Hepatic stellate cell (primary cell): ENCODE results near the gene METTL23.
"Not testable (repeated sequence)": the region's sequence is repeated elsewhere in the genome, so short reads cannot be mapped to it uniquely, and the experiment has no call there.

ENCODE experiments used
- DNase-seq: peaks from one replicate; pipeline ENCODE4 v3.0.0; 2011; ENCODE audit warnings: low spot score

Gene METTL23

DNA sequence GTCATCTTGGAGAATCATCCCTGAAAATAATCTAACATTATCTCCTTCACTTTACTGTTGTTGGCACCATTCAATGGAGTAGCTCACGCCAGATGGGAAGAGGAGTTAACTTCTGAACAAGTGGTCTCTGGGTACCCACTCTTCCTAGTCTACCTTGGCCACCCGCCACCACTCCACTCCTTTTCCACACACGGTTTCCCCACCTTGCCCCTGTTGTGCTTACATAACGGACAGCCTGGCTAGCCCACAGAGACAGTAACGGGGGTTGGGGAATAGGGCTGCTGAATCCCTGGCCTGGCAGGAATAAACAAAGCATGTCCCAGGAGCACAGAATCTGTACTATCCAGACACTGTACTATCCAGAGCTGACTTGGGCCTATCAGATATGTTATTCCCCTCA, 12.3 kb upstream of the METTL23 start:
- no peak for DNase-seq

DNA sequence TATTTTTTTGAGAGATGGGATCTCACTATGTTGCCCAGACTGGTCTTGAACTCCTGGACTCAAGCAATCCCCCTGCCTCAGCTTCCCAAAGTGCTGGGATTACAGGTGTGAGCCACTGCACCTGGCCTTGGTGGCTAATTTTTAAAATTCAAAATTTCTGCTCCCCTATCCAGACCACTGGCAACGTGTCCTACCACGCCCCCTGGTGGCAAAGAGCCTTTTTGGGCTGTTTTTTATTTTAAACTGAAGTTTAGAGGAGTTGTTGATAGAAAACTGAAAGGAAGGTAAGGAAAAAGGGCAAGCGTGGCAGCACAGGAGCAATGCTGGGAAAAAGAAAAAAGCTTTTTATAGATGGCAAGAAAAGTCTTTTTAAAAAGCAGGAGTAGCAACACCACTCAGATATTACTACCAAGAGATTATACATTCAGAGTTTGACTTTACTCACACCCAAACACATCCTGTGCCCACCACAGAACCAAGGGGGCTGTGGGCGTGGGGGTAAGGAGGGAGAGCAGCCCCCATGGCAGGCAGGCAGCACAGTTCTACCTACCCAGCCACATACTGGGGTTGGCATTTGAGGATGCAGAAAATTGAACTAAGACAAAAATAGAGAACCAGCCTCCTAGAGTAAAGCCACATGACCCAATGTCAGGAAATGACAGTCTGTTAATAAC, 11.7 kb upstream of the METTL23 start:
- peak; percentile 38 for DNase-seq

DNA sequence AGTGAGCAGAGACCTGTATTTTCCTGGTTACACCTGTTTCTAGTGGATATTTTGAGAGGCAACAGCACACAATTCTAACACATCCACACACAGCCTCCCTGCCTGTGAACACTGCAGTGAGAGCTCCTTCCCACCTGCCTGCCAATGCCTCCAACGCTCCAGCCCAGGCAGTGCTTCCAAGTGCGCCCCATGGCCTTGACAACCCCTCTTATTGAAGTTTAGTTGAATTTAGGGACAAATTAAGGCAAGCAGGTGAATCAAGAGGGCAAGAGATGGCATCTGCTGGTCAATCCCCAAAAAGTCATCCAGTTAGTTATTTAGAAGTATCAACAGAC, 11.2 kb upstream of the METTL23 start:
- no peak for DNase-seq

DNA sequence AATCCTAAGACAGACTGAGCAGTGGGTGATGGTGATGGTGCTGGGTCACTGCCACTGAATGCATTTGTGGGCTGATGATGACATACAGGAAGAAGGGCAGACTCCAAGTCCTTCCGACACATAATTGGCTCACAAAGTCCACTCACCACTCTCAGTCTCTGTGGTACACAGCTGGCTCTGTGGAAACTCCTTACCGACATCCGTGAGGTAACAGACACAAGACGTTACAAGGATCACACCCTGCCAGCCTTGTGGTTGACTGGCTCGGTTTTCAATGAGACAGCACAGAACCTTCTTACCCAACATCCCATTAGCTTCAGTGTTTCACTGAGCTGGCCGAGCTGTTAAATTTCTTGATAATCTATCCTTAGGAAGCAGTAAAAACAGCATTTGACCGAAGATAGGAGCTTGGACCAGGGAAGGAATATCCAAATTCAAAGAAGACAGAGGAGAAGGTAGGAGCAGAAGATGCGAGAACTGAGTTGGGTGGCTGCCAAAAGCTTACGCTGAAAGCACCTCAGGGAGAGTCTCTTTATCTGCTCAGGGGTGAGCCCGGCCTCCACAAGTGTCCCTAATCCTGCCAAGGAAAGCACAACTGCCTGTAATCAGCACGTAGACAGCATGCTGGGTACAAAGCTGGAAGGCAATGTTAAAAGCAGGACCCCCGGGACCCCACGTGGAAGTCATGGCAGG, 10.3 kb upstream of the METTL23 start:
- DNase-seq: peak; percentile 86

DNA sequence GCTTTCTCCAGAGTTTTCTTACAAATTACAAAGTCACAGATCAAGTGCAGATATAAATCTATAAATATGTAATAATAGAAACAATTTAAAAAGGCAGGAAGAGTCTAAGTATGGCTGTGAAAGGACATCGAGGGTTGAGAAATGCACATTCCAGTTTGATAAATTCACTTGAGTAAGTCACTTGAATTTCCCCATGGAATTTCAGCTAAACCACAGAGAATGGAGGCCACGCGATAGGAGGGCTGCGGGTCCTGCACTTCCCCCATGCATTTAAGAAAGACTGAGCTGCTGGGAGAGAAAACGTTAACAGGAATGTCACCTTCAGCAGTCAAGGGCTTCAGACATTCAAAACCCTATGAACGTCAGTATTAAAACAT, 9.8 kb upstream of the METTL23 start:
- DNase-seq: peak; percentile 88

DNA sequence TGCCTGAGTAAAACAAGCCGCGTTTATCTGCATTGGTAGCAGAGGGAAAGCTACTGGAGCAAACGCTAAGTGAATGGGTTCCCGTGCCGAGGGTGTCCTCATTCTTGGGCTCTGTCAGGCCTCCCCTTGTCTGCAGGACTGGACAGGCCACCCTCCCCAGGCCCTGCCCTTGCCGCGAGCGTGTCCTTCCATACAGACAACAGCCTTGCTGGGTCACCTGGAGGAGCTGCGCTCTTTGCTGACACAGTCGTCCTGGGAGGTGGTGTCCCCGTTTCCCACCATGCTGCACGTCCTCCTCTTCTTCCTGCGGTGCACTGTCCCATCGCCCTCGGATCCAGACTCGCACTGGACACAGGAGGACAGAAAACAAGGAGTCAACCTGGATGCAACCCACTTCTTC, 8.1 kb upstream of the METTL23 start:
- DNase-seq: no peak

DNA sequence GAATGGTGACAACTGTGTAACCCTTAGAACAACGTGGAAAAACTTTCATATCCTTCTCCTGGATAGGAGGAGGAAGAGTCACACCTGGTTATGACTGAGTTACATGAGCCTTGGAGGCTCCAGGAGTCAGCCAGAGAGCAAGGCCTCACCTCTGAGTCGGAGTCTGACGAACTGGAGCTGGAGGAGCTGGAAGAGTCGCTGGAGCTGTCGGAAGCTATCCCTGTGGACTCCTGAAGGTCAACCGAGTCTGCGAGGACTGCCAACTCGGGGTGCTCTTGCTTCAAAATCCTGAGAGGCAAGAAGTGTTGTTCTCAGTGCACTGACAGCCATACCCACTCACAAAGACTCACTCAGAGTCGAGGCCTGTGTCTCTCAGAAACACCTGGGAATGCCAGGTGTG, 6.4 kb upstream of the METTL23 start:
- no peak for DNase-seq

DNA sequence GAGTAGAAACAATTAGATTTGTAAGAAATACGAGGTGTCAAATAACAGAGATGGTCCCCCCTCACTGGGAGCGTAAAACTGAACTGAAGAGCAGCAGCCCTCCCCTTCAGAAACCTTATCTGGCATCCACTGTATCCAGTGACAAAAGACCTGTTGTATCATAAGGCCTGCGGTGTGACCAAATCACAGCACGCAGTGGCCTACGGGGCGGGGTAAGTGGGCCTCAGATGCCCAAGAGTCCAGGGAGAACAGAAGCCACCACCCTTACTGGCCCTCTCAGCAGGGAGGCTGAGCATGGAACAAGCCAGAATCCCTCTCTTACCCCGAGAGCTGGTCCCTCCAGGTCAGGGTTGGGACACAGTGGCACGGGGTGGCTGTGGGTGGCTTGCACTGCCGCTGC, 5.7 kb upstream of the METTL23 start:
- no peak for DNase-seq

DNA sequence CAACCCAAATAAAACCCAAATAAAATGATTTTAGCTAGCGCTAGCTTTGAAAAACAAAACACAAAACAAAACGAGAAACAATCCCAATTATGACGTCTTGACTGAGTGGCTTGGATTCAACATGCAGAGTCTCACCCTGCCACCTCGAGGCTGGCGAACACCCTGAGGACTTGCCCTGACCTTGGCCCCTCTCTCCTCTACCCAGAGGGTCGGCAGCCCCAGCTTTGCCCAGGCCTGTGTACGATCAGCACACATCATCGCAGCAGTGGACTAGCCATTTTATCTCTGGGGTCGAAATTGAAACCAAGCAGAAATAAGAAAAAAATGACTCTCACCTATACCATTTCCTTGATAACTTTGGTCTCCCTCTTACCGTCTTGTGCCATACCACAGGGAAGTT, 5.2 kb upstream of the METTL23 start:
- DNase-seq: no peak

DNA sequence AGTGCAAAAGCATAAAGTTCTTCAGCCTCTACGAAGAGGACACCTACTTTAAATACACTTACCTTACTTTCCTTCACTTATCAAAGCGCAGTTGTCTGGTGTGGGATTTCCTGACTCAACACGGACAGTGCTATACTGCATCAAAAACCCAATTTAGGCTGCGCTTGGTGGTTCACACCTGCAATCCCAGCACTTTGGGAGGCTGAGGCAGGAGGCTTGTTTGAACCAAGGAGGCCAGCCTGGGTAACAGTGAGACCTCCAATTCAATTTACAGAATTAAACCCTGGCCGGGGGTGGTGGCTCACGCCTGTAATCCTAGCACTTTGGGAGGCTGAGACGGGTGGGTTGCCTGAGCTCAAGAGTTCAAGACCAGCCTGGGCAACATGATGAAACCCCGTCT, 4.4 kb upstream of the METTL23 start:
- DNase-seq: no peak

DNA sequence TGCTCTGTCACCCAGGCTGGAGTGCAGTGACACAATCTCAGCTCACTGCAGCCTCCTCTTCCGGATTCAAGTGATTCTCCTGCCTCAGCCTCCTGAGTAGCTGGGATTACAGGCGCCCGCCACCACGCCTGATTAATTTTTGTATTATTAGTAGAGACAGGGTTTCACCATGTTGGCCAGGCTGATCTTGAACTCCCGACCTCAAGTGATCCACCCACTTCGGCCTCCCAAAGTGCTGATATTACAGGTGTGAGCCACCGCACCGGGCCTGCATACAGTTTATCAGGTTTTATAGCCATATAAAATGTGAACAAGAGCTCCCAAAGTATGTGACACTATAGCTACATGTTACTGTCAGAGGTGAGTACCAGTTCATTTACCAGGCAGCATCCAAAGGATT, 3.7 kb upstream of the METTL23 start:
- not testable (repeated sequence) for DNase-seq

DNA sequence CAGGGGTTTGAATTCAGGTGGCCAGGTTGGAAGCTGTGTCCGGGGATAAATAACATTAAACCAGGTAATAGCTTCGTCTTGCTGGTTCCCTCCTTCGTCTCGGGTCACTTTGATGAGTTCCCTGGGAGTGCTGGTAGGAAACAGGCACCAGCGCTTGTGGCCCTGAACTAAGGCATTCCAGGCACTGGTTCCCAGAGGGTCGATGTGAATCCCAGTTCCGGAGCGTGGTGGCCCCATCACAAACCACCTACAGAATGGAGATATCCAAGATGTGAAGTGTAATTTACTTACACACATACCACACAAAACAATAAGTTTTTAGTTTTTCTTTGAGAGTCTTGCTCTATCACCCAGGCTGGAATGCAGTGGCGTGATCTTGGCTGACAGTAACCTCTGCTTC, 2.8 kb upstream of the METTL23 start:
- DNase-seq: no peak

DNA sequence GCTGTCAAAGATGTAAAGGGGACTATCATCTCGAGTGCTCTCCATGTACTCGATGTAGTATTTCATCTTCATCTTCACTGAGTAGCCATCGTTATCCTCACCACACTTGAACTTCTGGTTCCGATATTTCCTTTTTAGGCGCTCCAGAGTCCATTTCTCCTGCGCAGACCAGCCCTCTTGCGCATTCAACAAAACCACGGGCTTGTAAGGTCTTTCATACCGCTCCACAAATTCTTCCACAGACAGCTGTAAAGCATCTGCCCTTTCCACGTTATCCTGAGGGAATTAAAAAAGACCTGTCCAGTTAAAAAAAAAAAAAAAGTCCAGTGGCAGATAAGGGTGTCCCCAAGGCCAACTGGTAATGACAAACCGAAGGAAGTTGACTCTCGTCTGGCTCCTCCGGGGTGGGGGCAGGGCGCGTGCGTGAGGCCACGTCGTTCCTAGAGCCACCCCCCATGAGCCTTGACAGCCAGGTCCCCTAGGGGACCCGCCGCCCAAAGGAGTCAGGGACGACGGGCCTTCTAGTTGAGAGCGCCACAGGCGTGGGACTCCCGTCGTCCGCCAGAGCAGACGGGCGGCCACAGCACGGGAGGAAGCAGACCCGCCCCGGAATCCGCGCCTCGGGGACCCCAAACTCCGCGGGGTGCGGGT, 934 bp upstream of the METTL23 start:
- peak; percentile 68 for DNase-seq

DNA sequence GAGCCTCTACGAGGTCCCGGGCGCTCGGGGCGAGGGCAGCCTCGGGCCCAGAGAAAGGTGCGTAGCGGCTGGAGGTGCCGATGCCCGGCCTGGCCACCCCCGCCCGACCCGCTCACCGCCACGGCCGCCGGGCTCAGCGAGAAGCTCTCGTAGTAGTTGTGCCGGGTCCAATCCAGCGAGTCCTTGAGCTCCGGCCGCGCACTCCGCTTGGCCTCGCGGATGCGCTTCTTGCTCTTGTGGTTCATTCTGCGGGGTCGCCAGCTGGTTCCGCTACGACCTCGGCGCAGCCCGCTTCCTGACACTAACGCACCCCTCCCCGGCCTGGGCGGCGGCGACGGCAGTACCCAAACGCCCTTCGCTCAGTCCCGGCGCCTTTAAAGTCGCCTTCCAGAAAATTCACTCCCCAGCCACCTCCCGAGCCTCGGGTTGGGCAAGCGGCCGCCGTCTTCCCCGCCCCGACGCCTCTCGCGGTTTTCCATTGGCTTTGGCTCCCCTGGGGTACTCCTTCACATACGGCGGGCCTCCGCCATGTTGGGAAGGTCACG, 336 bp upstream of the METTL23 start, which contains the start of gene JMJD6:
Gene JMJD6, minus strand, starts transcription at position 376 of the 545 bp plus-strand sequence. Its CDS starts 131 bp downstream, at position 245.
- peak; percentile 96 for DNase-seq

DNA sequence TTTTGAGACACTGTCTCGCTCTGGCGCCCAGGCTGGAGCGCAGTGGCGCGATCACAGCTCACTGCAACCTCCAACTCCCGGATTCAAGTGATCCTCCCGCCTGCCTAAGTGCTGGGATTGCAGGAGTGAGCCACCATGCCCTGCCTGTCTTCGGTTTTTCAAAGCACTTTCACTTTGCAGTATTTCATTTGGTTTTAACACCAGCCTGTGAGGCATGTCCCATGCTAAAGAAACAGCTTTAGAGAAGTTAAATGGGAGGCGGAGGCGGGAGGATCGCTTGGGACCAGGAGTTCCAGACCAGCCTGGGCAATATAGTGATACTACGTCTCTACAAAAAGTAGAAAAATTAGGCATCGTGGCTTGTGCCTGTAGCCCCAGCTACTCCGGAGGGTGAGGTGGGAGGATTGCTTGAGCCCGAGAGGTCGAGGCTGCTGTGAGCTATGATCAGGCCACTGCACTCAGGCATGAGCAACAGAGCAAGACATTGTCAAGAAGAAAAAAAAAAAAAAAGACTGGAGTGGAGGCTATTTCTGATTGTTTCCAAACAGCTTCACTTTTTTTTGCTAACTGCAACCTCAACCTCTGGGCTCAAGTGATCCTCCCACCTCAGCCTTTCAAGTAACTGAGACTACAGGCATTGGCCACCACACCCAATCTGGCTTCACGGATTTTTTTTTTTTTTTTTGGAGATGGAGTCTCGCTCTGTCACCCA, 1.3 kb downstream of the METTL23 start:
- DNase-seq: peak; percentile 32

DNA sequence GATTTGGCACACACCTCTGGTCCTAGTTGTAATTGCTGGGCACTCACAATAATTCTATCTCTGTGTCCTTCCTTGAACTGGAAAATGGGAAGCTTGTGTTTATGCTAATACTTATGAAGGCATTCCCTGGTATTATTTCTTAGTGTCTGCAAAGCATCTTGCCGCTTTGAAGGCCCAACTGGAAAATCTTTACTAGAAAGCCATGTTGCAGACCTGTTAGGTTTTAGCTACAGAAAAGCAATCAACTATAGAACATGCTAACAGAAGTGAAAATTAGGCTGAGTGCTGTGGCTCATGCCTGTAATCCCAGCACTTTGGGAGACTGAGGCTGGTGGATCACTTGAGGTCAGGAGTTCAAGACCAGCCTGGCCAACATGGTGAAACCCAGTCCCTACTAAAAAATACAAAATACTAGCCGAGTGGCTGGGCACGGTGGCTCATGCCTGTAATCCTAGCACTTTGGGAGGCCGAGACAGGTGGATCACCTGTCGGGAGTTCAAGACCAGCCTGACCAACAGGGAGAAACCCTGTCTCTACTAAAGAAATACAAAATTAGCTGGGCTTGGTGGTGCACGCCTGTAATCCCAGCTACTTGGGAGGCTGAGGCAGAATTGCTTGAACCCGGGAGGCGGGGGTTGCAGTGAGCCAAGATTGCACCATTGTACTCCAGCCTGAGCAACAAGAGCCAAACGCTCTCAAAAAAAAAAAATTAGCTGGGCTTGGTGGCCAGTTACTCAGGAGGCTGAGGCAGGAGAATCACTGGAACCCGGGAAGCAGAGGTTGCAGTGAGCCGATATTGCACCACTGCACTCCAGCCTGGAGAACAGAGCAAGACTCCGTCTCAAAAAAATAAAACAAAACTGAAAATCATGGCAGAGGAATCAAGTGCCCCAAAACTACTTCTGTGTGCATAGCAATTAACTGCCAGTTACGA, 5.4 kb downstream of the METTL23 start:
- DNase-seq: not testable (repeated sequence)

DNA sequence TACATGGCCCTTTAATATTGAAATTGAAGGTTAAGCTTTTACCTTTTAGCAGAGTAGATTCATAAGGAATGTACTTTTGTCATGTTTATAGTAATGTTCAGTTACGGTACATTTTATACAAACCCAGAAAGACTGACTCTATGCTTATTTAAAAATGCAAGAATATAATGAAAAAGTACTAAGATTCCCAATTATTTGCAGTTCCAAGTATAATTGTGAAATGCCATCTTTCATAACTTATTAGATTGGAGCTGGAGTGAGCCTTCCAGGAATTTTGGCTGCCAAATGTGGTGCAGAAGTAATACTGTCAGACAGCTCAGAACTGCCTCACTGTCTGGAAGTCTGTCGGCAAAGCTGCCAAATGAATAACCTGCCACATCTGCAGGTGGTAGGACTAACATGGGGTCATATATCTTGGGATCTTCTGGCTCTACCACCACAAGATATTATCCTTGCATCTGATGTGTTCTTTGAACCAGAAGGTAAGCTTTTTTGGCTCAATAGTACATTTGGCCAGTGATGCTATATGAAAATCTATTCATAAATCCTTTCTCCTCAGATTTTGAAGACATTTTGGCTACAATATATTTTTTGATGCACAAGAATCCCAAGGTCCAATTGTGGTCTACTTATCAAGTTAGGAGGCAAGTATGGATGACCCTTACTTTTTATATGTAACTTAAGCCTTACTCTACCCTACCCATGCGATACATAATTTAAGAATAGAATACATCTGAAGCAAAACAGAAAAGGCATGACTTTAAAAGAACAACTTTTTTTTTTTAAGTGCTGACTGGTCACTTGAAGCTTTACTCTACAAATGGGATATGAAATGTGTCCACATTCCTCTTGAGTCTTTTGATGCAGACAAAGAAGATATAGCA, 6.3 kb downstream of the METTL23 start:
- DNase-seq: no peak

DNA sequence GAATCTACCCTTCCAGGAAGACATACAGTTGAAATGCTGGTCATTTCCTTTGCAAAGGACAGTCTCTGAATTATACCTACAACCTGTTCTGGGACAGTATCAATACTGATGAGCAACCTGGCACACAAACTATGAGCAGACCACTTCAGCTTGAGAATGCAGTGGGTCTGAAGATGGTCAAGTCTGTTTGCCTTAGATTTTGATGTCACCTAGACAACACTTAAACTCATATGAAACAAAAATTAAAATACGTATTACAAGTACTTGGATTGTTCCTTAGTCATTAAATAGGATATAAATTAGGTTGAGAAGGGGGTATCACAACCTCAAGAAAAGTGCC, 6.9 kb downstream of the METTL23 start:
- DNase-seq: no peak

DNA sequence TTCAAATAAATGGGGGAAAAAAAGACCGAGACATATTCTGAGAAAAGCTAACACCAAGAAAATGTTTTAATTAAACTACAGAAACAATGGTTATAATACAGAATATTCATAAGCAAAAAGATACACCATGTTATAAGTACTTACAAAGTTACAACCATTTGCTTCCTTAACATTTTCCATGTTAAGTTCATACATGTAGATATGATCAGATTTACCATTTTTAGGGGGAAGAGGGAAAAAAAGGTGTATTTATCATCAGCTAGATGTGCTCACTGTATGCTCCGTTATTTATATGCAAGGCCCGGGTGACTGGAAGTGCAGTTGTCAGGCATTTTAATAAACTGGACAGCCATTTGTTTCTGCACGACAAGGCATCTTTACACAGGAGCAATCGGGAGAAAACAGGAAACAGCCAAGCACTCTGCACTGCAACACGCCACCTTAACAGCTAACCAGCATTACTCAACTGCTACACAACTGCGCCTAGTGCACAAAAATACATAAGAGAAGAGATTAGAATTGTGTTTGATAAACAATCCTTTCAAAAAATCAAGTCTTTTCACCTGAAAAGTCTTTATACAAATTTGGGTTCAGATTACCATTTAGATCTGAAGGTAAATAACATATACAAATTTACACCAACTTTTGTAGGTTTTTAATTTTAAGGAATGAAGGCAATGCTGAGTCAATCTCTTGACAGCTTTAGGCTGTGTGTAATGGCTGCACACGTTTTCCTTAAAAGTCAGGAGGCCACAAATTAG, 7.6 kb downstream of the METTL23 start:
- DNase-seq: no peak

DNA sequence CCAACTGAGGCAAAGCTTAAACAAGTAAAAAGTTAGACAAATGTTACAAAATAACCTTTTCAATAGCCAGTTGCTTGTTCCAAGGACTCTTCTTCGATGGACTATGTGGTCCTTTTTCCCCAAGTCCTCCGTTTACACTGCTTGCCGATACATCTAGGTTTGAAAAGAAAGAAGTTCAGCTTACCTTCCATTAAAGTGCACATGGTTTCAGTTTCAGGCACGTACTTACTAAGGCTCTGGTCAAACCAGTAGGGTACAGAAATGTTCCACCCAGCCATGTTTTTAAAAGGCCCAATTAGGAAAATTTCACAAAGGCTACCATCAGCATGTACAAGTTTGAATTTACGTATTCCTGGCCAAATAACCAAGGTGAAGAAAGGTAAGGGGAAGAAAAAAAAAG, 8.4 kb downstream of the METTL23 start:
- no peak for DNase-seq
